ENCODE measurements around the gene STRA6.

The STRA6 gene, protein sequence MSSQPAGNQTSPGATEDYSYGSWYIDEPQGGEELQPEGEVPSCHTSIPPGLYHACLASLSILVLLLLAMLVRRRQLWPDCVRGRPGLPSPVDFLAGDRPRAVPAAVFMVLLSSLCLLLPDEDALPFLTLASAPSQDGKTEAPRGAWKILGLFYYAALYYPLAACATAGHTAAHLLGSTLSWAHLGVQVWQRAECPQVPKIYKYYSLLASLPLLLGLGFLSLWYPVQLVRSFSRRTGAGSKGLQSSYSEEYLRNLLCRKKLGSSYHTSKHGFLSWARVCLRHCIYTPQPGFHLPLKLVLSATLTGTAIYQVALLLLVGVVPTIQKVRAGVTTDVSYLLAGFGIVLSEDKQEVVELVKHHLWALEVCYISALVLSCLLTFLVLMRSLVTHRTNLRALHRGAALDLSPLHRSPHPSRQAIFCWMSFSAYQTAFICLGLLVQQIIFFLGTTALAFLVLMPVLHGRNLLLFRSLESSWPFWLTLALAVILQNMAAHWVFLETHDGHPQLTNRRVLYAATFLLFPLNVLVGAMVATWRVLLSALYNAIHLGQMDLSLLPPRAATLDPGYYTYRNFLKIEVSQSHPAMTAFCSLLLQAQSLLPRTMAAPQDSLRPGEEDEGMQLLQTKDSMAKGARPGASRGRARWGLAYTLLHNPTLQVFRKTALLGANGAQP

GRCh38 chr15:74202452-74203401 lies at the start of gene STRA6:
Gene STRA6 (minus strand): TSS chr15:74202787. CDS start chr15:74202267, 520 bp downstream.
- DNase-seq (ENCODE audit: low spot score): no peak

- DNase-seq (ENCODE audit: low spot score): no peak
Observed at GRCh38 chr15:74252291-74252690, 49.7 kb upstream of the STRA6 start.

DNA sequence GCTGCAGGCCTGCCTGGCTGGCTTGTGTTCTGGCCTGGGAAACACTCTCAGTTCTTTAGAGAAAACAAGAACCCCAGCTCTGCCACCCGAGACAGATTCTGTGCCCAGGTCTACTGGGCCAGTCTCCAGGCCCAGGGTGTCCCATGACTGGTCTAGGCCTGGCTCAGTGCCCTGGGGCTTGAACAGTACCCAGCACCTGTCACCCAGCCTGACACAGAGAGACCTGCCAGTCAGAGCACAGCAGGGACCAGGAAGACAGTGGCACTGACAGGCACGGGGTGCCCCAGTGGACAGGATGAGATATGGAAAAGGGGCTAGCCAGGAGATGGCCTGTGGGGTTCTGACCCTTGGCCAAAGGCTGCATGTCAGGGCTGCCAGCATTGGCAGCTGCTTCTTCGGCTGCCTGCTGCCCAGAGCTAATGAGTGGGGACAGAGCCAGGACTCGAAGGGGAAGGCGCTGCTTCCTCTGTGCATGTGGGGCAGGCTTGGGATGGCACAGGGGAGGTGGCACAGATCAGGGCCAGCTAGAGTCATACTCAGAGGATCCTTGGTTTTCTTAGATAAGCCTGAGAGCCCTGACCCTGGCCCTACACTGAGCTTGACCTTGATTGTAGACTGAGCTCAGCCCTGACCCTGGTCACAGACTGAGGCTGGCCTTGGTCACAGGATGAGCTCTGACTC lies 48.7 kb upstream of the STRA6 start:
- DNase-seq (ENCODE audit: low spot score): no peak

GRCh38 chr15:74250266-74250665 lies 47.7 kb upstream of the STRA6 start:
- no peak for DNase-seq (ENCODE audit: low spot score)

DNA sequence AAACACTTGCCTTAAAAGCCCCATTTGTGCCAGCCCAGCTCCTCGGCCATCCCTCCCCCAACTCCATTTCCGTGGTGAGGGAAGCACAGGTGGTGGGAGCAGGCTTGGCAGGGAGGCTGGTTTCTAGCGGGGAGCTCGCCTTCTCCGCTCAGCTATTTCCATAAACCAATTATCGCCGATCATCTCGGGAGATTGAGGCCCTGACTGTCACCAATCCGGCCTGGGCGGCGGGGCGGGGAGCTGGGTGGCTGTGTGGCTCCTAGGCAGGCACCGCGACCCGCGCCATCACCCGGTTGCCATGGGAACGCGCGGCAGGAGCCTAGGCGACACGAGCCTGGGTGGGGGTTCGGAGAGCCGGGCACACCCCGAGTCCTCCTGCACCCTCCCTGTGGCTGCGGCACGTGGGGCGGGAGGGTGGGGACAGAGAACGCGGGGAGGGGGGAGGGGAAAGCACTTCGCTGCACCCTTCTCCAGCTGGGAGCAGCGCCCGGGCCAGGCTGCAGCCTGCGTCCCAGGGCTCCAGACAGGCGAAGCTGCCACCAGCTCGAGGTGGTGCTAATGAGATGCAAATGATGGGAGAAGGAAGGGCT lies 42.9 kb upstream of the STRA6 start:
- DNase-seq (ENCODE audit: low spot score): no peak

- no peak for DNase-seq (ENCODE audit: low spot score)
Observed at GRCh38 chr15:74244822-74245341, 42.3 kb upstream of the STRA6 start.

GRCh38 chr15:74243431-74243830 lies 40.8 kb upstream of the STRA6 start:
- no peak for DNase-seq (ENCODE audit: low spot score)

- DNase-seq (ENCODE audit: low spot score): no peak
Observed at GRCh38 chr15:74242441-74243185, 40.0 kb upstream of the STRA6 start.

GRCh38 chr15:74240897-74241614 lies 38.5 kb upstream of the STRA6 start:
- no peak for DNase-seq (ENCODE audit: low spot score)

DNA sequence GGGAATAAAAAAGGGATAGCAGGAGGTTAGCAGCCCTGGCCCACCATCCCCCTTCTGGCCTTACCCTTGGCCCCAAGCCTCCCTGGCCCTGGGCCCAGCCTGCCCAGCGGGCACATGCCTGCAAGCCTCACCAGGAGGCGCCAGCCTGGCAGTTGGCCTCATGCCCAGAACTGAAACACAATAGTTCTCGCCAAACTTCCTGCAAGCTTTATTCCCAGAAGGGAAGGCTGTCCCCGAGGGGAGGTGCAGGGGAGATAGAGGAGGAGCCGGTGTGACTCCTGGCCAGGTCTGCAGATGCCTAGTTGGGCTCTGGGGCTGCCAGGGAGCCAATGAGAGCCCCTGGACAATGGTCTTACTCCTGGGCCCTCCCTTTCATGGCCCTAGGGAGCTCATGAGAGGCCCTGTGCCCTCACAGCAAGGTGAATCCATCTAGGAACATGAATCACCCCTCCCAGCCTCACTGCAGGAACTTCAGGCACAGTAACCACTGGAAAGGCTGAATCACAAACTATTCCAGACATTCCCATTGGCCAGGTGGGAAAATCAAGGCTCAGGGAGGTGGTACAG lies 37.5 kb upstream of the STRA6 start:
- no peak for DNase-seq (ENCODE audit: low spot score)

DNA sequence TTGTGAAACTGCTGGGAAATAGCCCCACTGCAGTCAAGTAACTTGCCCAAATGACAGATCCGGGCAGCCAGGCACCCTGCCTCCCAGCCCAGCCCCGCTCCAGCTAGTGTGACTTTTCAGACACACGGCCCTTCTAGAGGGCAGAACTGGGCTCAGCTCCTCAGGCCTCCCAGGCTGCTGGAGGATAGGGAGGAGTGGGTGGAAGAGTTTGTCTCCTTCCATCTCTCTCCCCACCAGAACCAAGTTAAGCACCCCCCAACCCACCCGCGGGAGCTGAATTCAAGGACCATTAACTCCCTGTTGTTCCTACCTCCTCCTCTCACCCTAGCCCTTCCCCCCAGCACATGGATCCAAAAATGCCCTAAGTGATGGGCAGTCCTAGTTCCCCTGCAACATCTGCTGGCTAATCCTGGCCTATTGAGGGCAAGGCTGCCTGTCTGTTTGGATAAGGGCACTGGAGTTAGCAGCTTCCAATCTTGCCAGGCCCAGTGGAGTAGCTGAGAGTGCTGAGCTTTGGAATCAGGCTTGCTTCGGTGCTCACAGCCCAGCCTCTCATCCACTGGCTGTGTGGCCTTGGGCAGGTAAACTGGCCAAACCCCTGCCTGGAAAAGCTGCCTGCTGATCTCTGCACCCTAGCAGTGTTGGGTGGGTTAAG lies 36.6 kb upstream of the STRA6 start:
- DNase-seq (ENCODE audit: low spot score): no peak

GRCh38 chr15:74235962-74236361 lies 33.4 kb upstream of the STRA6 start, which contains the start of gene CCDC33:
Gene CCDC33 (plus strand): TSS chr15:74236326. CDS start chr15:74236720, 394 bp downstream.
- no peak for DNase-seq (ENCODE audit: low spot score)

GRCh38 chr15:74234598-74234875 lies 31.9 kb upstream of the STRA6 start:
- DNase-seq (ENCODE audit: low spot score): no peak

GRCh38 chr15:74233851-74234597 lies 31.4 kb upstream of the STRA6 start:
- no peak for DNase-seq (ENCODE audit: low spot score)

DNA sequence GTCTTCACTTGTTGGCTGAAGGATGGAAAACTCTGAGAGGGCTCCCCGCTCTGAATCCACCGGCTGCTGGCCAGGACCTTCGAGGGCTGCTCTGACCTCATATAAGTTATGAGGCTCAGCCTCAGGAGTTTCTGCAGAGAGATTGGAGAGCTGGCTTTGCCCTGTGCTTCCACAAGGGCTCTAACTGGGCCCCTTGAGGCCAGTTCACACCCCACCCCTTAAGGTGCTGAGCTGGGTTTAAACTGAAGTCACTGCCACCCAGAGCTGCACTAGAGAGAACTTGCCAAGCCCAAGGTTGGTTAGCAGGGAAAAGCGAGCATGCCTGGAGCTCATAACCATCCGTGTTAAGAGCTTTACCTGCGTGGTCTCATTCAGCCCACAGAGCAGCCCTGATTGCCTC lies 30.8 kb upstream of the STRA6 start:
- no peak for DNase-seq (ENCODE audit: low spot score)

- no peak for DNase-seq (ENCODE audit: low spot score)
Observed at GRCh38 chr15:74231475-74231874, 28.9 kb upstream of the STRA6 start.

DNA sequence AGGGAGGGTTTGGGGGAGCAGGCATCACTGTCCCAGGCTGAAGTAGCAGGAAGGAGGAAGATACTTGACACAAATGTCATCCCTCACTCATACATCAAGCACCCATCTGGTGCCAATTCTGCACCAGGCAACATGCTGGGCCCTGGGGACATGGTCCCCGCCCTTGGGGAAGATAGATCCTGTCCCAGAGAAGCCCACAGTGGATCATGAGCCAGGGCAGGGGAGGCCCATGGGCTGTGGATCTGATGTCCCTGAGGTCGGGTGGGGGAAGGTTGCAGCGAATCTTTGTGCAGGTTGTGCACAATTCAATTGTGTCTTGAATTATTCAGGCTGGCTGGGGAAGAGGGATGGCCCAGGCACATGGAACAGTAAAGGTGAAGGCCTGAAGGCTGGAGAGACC lies 27.1 kb upstream of the STRA6 start:
- no peak for DNase-seq (ENCODE audit: low spot score)

DNA sequence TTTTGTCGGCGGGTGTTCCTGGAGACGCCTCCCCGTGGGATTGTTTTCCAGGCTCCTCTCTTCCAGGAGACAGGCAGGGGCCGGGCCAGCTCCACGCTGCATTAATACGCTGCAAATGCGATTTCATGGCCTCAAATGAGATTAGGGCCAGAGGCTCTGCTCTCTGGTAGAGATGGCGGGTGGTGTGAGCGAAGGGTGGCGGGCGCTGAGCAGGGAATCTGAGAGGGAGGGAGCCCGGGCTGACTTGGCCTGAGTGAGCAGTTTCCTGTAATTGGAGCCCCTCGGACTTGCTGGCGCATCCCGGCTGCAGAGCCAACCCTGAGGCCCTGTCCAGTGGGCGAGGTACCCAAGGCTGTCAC lies 26.1 kb upstream of the STRA6 start:
- DNase-seq (ENCODE audit: low spot score): no peak

All from hematopoietic multipotent progenitor cell treated with erythropoietin and hydrocortisone succinate and interleukin-3 and kit ligand, for 17 days (in vitro differentiated cells).